H1 (cell line): Measurements from ENCODE around the gene PYGB. TPM values are rescaled to one million over a fixed set of nuclear protein-coding genes. Genes with fewer than 3 reads are reported as not detected.

Experiments used
- CTCF ChIA-PET: fragments of 300-600 bp; sonication (Branson Sonifier 250); formaldehyde crosslinking; loops from one replicate; lab custom pipeline; 2021; ENCODE audit not compliant: partially characterized antibody; lab: Charles Lee
- POLR2A ChIA-PET: fragments of 300-600 bp; sonication (Branson Sonifier 250); formaldehyde crosslinking; loops from one replicate; lab custom pipeline; 2021; ENCODE audit warnings: inconsistent platforms; ENCODE audit not compliant: partially characterized antibody; lab: Charles Lee
- DNase-seq, 2 experiments: peaks; one replicate each; pipeline versions ENCODE4 v3.0.0 to v3.0.0-alpha.2; 2010 to 2022; ENCODE audit warnings: low spot score in 2 of 2, low read depth in 1 of 2, mixed read lengths in 1 of 2
- FAIRE-seq: peaks from 2 replicates; lab custom pipeline; 2011; peaks lifted over from hg19 to GRCh38; lab: Jason Lieb, UNC
- H2AFZ ChIP-seq: 2 replicates; pipeline ENCODE4 v1.8.1; 2012; ENCODE audit warnings: low read length, inconsistent platforms
- H2AK5ac ChIP-seq: 2 replicates; pipeline ENCODE4 v1.6.1; 2013; ENCODE audit warnings: low read depth, low read length
- H2BK120ac ChIP-seq: replicated peaks from 2 replicates; pipeline ENCODE3; 2013; ENCODE audit warnings: low read depth, low read length, inconsistent platforms
- H2BK12ac ChIP-seq: 2 replicates; pipeline ENCODE4 v1.6.1; 2013; ENCODE audit warnings: low read depth, low read length
- H2BK15ac ChIP-seq: 2 replicates; pipeline ENCODE4 v1.6.1; 2013; ENCODE audit warnings: low read length
- H2BK20ac ChIP-seq: 2 replicates; pipeline ENCODE4 v1.6.1; 2013; ENCODE audit warnings: low read length
- H2BK5ac ChIP-seq: 2 replicates; pipeline ENCODE4 v1.6.1; 2013; ENCODE audit warnings: low read depth, low read length
- H3K14ac ChIP-seq: 2 replicates; pipeline ENCODE4 v1.6.1; 2013; ENCODE audit warnings: inconsistent platforms; ENCODE audit not compliant: insufficient read length
- H3K18ac ChIP-seq: 2 replicates; pipeline ENCODE4 v1.6.1; 2013; ENCODE audit warnings: low read length; ENCODE audit errors: extremely low read depth
- H3K23ac ChIP-seq: 2 replicates; pipeline ENCODE4 v1.6.1; 2013; ENCODE audit warnings: inconsistent platforms; ENCODE audit not compliant: insufficient read length
- H3K23me2 ChIP-seq: 2 replicates; pipeline ENCODE4 v1.6.1; 2013; ENCODE audit warnings: low read depth, low read length
- H3K27ac ChIP-seq: 2 replicates; pipeline ENCODE4 v1.6.1; 2011; ENCODE audit warnings: low read depth, low read length, inconsistent platforms
- H3K27me3 ChIP-seq, 4 experiments: replicated peaks in 1 of 4; 1 replicate in 1 of 4; 2 replicates in 3 of 4; pipeline versions ENCODE4 v1.6.1 to v1.8.1; 2011 to 2013; ENCODE audit warnings: low read length in 3 of 4, mild to moderate bottlenecking in 3 of 4, inconsistent platforms in 2 of 4, mixed read lengths in 2 of 4, moderate library complexity in 1 of 4; ENCODE audit not compliant: control insufficient read depth in 3 of 4, insufficient read depth in 3 of 4; ENCODE audit errors: extremely low read depth in 1 of 4
- H3K36me3 ChIP-seq, 4 experiments: 2 replicates each; pipeline versions ENCODE4 v1.6.1 to v1.8.1; 2011 to 2013; ENCODE audit warnings: mild to moderate bottlenecking in 4 of 4, low read length in 3 of 4, moderate library complexity in 2 of 4, control low read depth in 1 of 4, inconsistent platforms in 1 of 4; ENCODE audit not compliant: insufficient read depth in 4 of 4, control insufficient read depth in 2 of 4
- H3K4ac ChIP-seq: replicated peaks from 2 replicates; pipeline ENCODE3; 2013; ENCODE audit warnings: low read length, low read depth, mixed read lengths, inconsistent platforms; ENCODE audit not compliant: insufficient read length
- H3K4me1 ChIP-seq, 4 experiments: replicated peaks in 1 of 4; 1 replicate in 1 of 4; 2 replicates in 3 of 4; pipeline versions ENCODE4 v1.6.1 to v1.8.1; 2011 to 2013; ENCODE audit warnings: low read length in 3 of 4, inconsistent platforms in 2 of 4, mixed read lengths in 1 of 4; ENCODE audit not compliant: insufficient read depth in 4 of 4, control insufficient read depth in 3 of 4
- H3K4me2 ChIP-seq, 2 experiments: 2 replicates each; pipeline versions ENCODE4 v1.6.1 to v1.8.1; 2011 to 2013; ENCODE audit warnings: low read depth in 2 of 2, low read length in 2 of 2, control low read depth in 1 of 2, inconsistent platforms in 1 of 2, mild to moderate bottlenecking in 1 of 2; ENCODE audit not compliant: insufficient read depth in 1 of 2
- H3K4me3 ChIP-seq, 4 experiments: fragments of 200-600, 300-600 bp in 1 of 4; sonication (generic), shearing (Covaris generic), sonication (Bioruptor Twin) in 1 of 4; 2 replicates each; pipeline versions ENCODE4 v1.5.1 to v1.8.1; 2011 to 2016; ENCODE audit warnings: low read length in 4 of 4, low read depth in 3 of 4, control low read depth in 2 of 4, inconsistent platforms in 2 of 4, mild to moderate bottlenecking in 2 of 4, mixed read lengths in 1 of 4, moderate library complexity in 1 of 4; ENCODE audit not compliant: insufficient read depth in 2 of 4; ENCODE audit errors: extremely low read depth in 1 of 4
- H3K56ac ChIP-seq: replicated peaks from 2 replicates; pipeline ENCODE3; 2013; ENCODE audit warnings: low read depth, mild to moderate bottlenecking, mixed read lengths, low read length, inconsistent platforms; ENCODE audit not compliant: insufficient read length
- H3K79me1 ChIP-seq: 2 replicates; pipeline ENCODE4 v1.6.1; 2013; ENCODE audit warnings: low read depth, low read length, control low read depth
- H3K79me2 ChIP-seq, 2 experiments: 2 replicates each; pipeline versions ENCODE4 v1.6.1 to v1.8.1; 2012 to 2013; ENCODE audit warnings: low read length in 2 of 2, mild to moderate bottlenecking in 2 of 2, inconsistent platforms in 1 of 2; ENCODE audit not compliant: insufficient read depth in 2 of 2, control insufficient read depth in 1 of 2
- H3K9ac ChIP-seq, 4 experiments: replicated peaks in 1 of 4; 1 replicate in 1 of 4; 2 replicates in 3 of 4; pipeline versions ENCODE4 v1.6.1 to v1.8.1; 2011 to 2013; ENCODE audit warnings: low read depth in 3 of 4, low read length in 3 of 4, control low read depth in 2 of 4, mild to moderate bottlenecking in 2 of 4, moderate library complexity in 2 of 4, inconsistent platforms in 1 of 4; ENCODE audit errors: extremely low read depth in 1 of 4
- H3K9me3 ChIP-seq, 2 experiments: 2 replicates each; pipeline versions ENCODE4 v1.6.1 to v1.8.1; 2012 to 2013; ENCODE audit warnings: mild to moderate bottlenecking in 2 of 2, moderate library complexity in 2 of 2, control low read depth in 1 of 2, inconsistent platforms in 1 of 2, low read depth in 1 of 2, low read length in 1 of 2, mixed read lengths in 1 of 2; ENCODE audit not compliant: insufficient read depth in 2 of 2
- H4K20me1 ChIP-seq, 2 experiments: replicated peaks in 1 of 2; 2 replicates each; pipeline versions ENCODE3 to v1.8.1; 2011 to 2013; ENCODE audit warnings: inconsistent platforms in 2 of 2, low read length in 2 of 2, mild to moderate bottlenecking in 1 of 2; ENCODE audit not compliant: insufficient read depth in 2 of 2, control insufficient read depth in 1 of 2
- H4K5ac ChIP-seq: 2 replicates; pipeline ENCODE4 v1.6.1; 2013; ENCODE audit warnings: low read length, low read depth, mixed read lengths, inconsistent platforms; ENCODE audit not compliant: insufficient read length
- H4K8ac ChIP-seq: 2 replicates; pipeline ENCODE4 v1.8.0; 2013; ENCODE audit warnings: mild to moderate bottlenecking, moderate library complexity, low read length, inconsistent platforms; ENCODE audit not compliant: insufficient read depth; ENCODE audit errors: extremely low read depth
- H4K91ac ChIP-seq: replicated peaks from 2 replicates; pipeline ENCODE3; 2013; ENCODE audit warnings: low read length, mixed read lengths, inconsistent platforms; ENCODE audit not compliant: insufficient read length
- RNF2 ChIP-seq: fragments of 200-900, 300-1000 bp; sonication (generic); IDR thresholded peaks from 2 replicates; pipeline ENCODE4 v1.7.1; 2016; ENCODE audit warnings: borderline replicate concordance, low read depth, mild to moderate bottlenecking, antibody characterized with exemption, low read length; ENCODE audit not compliant: poor library complexity, severe bottlenecking; ENCODE audit errors: missing control alignments
- SP4 ChIP-seq: IDR thresholded peaks from 2 replicates; pipeline ENCODE4 v1.6.1; 2012; ENCODE audit warnings: low read length, inconsistent platforms
- WGBS, 2 experiments: shearing (Covaris generic) in 1 of 2; methylation state at CpG; one replicate each; pipeline versions ENCODE4 v1.1.6 to v1.1.7; 2013 to 2015; ENCODE audit warnings: low lambda C conversion rate in 2 of 2, mixed read lengths in 2 of 2, inconsistent platforms in 1 of 2, low coverage in 1 of 2, missing lambda C conversion rate in 1 of 2; ENCODE audit not compliant: insufficient replicate concordance in 2 of 2, insufficient coverage in 1 of 2, insufficient read length in 1 of 2; ENCODE audit errors: extremely low coverage in 1 of 2, missing lambda C conversion rate in 1 of 2; 5-methylcytosine and 5-hydroxymethylcytosine counted together
- polyA plus RNA-seq, 7 experiments: library from polyadenylated mRNA; depleted of rRNA in 3 of 7; stranded (reverse) in 5 of 7; unstranded in 2 of 7; fragments of >200 nt in 5 of 7; fragments of 200-250 nt in 2 of 7; gene quantifications; 1 replicate in 5 of 7; 2 replicates in 1 of 7; 4 replicates in 1 of 7; pipeline versions ENCODE4 v1.2.1 to v1.2.3, GENCODE V29; 2011 to 2013; ENCODE audit warnings: missing spikeins in 2 of 7, mixed read lengths in 2 of 7
- total RNA-seq: library from RNA; stranded (reverse); fragmentation: NEBNext Ultra II Directional; extraction: Animal tissue kit (Norgen Biotek cat#: 25700); gene quantifications from 2 replicates; pipeline ENCODE4 v1.2.1, GENCODE V29; 2021
- TF ChIP-seq, protein P1 (sequence below): IDR thresholded peaks from 2 replicates; pipeline ENCODE4 v1.6.1; 2011; ENCODE audit warnings: low read depth, mild to moderate bottlenecking, low read length; ENCODE audit not compliant: insufficient read depth

Gene PYGB
- total and polyA plus RNA-seq, 2 of the 8 experiments (the other 6 are each of a cell fraction or from before 2014, with no cell fraction given), result 26.6 to 56.0 TPM

DNA sequence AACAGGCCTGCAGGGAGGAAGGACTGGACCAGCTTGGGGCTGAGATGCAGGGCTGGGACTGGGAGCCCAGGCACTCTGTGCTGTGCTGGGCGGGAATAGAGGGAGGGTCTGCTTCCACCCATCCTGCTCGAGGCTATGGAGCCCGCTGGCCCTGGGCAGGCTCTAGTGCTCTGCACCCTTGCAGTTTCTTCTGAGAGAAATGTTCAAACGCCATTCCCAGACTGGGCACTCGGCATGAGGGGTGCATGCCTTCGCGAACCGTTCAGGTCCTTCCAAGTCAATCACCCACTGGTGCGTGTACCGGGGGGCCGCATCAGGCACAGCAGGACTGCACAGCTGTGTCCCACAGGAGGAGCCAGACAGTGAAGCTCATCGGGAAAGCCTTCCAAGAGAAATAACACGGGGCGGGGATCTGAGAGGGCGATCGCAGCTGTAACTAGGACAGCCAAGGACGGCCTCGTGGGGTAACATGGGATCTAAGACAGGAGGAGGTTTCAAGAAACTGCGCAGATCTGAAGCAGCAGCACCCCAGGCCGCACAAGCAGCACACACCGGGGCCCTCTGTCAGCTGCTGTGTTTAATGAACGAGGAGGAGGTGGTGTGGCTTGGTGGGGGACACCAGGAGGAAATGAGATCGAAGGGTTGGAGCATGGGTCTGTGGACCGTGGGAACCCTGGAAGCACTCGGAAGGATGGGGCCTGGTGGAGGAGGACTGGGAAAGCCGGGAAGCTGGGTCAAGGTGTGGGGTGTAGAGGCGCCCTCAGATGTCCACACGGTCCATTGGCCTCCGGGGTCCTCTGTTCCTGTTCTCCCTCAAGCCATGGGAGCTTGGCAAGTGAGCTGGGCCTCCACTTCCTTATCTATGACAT is 26.1 kb upstream of the PYGB start:
- no peaks in the 10 kb centered on the region for H3K27me3 ChIP-seq
- H2AK5ac ChIP-seq, result no peak overlapping the region
- H2BK5ac ChIP-seq, result no peak overlapping the region
- no peak for FAIRE-seq
- CTCF ChIA-PET, result interaction anchor here (0.6 to 2.9 kb wide), 10 partner anchors 9 to 226 kb away, joined by 3 to 7 read pairs (median 4); no protein-coding TSS in a partner anchor
- no peaks in the 10 kb centered on the region for H3K79me1 ChIP-seq
- H3K4me1 ChIP-seq, result peaks cover 0 to 5% (median 2%) of the 10 kb centered on the region in 4 experiments; a peak in 2 of 7 replicates
- H4K5ac ChIP-seq, result no peak overlapping the region
- TF ChIP-seq RNF2 (no peak), SP4 (no peak)
- TF ChIP-seq, protein P1, sequence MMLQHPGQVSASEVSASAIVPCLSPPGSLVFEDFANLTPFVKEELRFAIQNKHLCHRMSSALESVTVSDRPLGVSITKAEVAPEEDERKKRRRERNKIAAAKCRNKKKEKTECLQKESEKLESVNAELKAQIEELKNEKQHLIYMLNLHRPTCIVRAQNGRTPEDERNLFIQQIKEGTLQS, result no peak
- TF ChIP-seq, all 59 proteins: peak for 0
- H3K9me3 ChIP-seq, result no peaks in the 10 kb centered on the region
- H3K27ac ChIP-seq, result no peak overlapping the region
- no peak overlapping the region for H4K8ac ChIP-seq
- no peak overlapping the region for H3K23ac ChIP-seq
- no peaks in the 10 kb centered on the region; a peak in 1 of 8 replicates for H3K36me3 ChIP-seq
- H4K20me1 ChIP-seq, result peaks cover 2 to 7% of the 10 kb centered on the region in 2 experiments
- DNase-seq, result no peak
- no peak overlapping the region for H3K14ac ChIP-seq
- no peak overlapping the region for H2BK20ac ChIP-seq
- no peak overlapping the region for H2BK15ac ChIP-seq
- H3K79me2 ChIP-seq, result no peaks in the 10 kb centered on the region
- no peak overlapping the region for H3K4ac ChIP-seq
- H2BK12ac ChIP-seq, result no peak overlapping the region
- H2AFZ ChIP-seq, result no peak overlapping the region
- no peak overlapping the region for H3K56ac ChIP-seq
- no peak overlapping the region for H3K9ac ChIP-seq
- H2BK120ac ChIP-seq, result no peak overlapping the region
- no peak overlapping the region for H3K4me2 ChIP-seq
- POLR2A ChIA-PET, result no interaction called here
- WGBS, 2 experiments, result 94% methylated on average over 29 of the region's 29 CpGs; no CpG with 5 or more reads in 1 of the 2 experiments
- H3K18ac ChIP-seq, result no peak overlapping the region
- H3K4me3 ChIP-seq, result no peak overlapping the region
- H3K23me2 ChIP-seq, result no peaks in the 10 kb centered on the region
- H4K91ac ChIP-seq, result no peak overlapping the region
